ENCODE data around the gene KHK.

DNA sequence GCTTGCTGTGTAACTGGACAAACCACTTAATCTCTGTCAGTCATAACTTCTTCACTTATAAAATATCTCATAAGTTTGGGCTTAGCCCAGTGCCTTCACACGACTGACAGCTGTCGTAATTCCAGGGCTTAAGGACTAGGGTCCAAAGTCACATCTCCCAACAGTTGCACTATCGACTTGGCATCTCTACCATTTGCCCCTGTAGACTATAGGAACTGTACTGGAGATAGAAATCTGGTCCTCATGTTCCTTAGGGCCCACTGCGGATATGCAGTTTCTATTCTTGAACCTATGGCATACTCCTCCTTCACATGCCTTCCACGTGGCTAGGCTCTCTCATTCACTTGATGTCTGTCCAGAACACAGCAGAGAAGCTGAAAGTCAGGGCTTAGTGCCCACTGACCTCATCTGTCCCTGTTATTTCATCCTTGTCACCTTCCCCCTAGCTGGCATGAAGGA lies 39.7 kb downstream of the KHK start:
- TF ChIP-seq POLR2AphosphoS5 (IDR thresholded peaks at IDR 0.05; ENCODE audit: borderline replicate concordance, low read depth, low read length) (no peak), EZH2 (IDR thresholded peaks at IDR 0.05) (no peak)
